Hepatocyte (in vitro differentiated cells): Measurements from ENCODE around the gene IQGAP2. TPM values are rescaled to one million over a fixed set of nuclear protein-coding genes. Genes with fewer than 3 reads are reported as not detected.

Source experiments
- DNase-seq: peaks from one replicate; pipeline ENCODE4 v3.0.0-alpha.2; 2016; ENCODE audit warnings: low spot score
- H2AFZ ChIP-seq: fragments of 200-600 bp; sonication (generic); 2 replicates; pipeline ENCODE4 v1.6.0; 2016; ENCODE audit warnings: antibody characterized with exemption, mild to moderate bottlenecking
- H3K27ac ChIP-seq: fragments of 200-600 bp; sonication (generic); 2 replicates; pipeline ENCODE4 v1.5.1; 2016; ENCODE audit warnings: mild to moderate bottlenecking
- H3K27me3 ChIP-seq: fragments of 200-600 bp; sonication (generic); 2 replicates; pipeline ENCODE4 v1.6.1; 2016
- H3K36me3 ChIP-seq: fragments of 200-600 bp; sonication (generic); replicated peaks from 2 replicates; pipeline ENCODE4 v1.5.1; 2016; ENCODE audit warnings: low read depth; ENCODE audit not compliant: insufficient read depth
- H3K4me1 ChIP-seq: fragments of 200-600 bp; sonication (generic); 2 replicates; pipeline ENCODE4 v1.5.1; 2016; ENCODE audit warnings: mild to moderate bottlenecking, moderate library complexity; ENCODE audit not compliant: insufficient read depth
- H3K4me2 ChIP-seq: fragments of 200-600 bp; sonication (generic); 2 replicates; pipeline ENCODE4 v1.6.0; 2016
- H3K4me3 ChIP-seq: fragments of 200-600 bp; sonication (generic); 2 replicates; pipeline ENCODE4 v1.5.1; 2016; ENCODE audit warnings: mild to moderate bottlenecking
- H3K79me2 ChIP-seq: fragments of 200-600 bp; sonication (generic); 2 replicates; pipeline ENCODE4 v1.6.0; 2017; ENCODE audit warnings: mild to moderate bottlenecking
- H3K9me2 ChIP-seq: fragments of 200-600 bp; sonication (generic); replicated peaks from 2 replicates; pipeline ENCODE4 v1.6.0; 2017; ENCODE audit warnings: mild to moderate bottlenecking; ENCODE audit not compliant: insufficient read depth
- H3K9me3 ChIP-seq: fragments of 200-600 bp; sonication (generic); 2 replicates; pipeline ENCODE4 v1.5.1; 2016; ENCODE audit warnings: low read depth, mild to moderate bottlenecking
- H4K20me1 ChIP-seq: fragments of 200-600 bp; sonication (generic); 2 replicates; pipeline ENCODE4 v1.6.0; 2016; ENCODE audit warnings: mild to moderate bottlenecking; ENCODE audit not compliant: insufficient read depth, poor library complexity, severe bottlenecking
- EZH2 ChIP-seq: fragments of 200-600 bp; sonication (generic); IDR thresholded peaks from 2 replicates; pipeline ENCODE4 v1.6.1; 2016; ENCODE audit warnings: antibody characterized with exemption, mild to moderate bottlenecking, borderline replicate concordance
- EZH2phosphoT487 ChIP-seq: fragments of 200-600 bp; sonication (generic); IDR thresholded peaks from one replicate; pipeline ENCODE4 v1.6.1; 2018; ENCODE audit warnings: antibody characterized with exemption, mild to moderate bottlenecking, low read depth, moderate library complexity; ENCODE audit not compliant: unreplicated experiment, severe bottlenecking
- WGBS: methylation state at CpG from one replicate; pipeline ENCODE4 v1.1.6; 2016; ENCODE audit warnings: low lambda C conversion rate; ENCODE audit errors: missing lambda C conversion rate; 5-methylcytosine and 5-hydroxymethylcytosine counted together
- polyA plus RNA-seq: library from polyadenylated mRNA; unstranded; fragments of >200 nt; fragmentation: Nextera tagmentation; extraction: Ambion mirVana; gene quantifications from 2 replicates; pipeline ENCODE4 v1.2.1, GENCODE V29; 2016
- total RNA-seq: library from RNA; depleted of rRNA; stranded (reverse); fragments of >200 nt; gene quantifications from 2 replicates; pipeline ENCODE4 v1.2.3, GENCODE V29; 2014
- TF ChIP-seq, protein P1 (sequence below): fragments of 200-600 bp; sonication (generic); IDR thresholded peaks from 2 replicates; pipeline ENCODE4 v1.5.1; 2016; ENCODE audit warnings: antibody characterized with exemption, mild to moderate bottlenecking; ENCODE audit not compliant: poor library complexity

The IQGAP2 gene
- total and polyA plus RNA-seq, 2 experiments from 2014 or later, result 37.2 to 78.9 TPM

DNA sequence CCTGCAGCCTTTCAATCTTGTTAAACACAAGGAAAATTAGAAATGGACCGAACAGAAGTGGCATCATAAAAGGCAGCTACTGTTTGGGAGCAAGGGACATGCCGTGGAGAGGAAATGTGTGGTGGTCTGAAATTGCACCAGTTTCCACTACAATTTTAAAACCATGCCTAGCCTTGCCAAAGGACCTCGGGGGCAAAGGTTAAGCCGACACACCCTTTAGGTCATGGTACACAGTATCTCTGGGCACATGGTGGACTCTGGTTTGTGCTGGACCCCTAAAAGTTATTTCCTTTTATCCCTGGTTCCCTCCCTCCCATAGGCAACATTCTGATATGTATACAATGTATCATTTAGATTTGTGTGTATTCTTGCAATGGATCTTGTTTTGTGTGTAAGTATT is 142.1 kb downstream of the IQGAP2 start:
- WGBS, result 87% methylated on average over 4 of the region's 4 CpGs
- no peaks in the 10 kb centered on the region for H3K27me3 ChIP-seq
- TF ChIP-seq EZH2, result no peak
- TF ChIP-seq, protein P1, sequence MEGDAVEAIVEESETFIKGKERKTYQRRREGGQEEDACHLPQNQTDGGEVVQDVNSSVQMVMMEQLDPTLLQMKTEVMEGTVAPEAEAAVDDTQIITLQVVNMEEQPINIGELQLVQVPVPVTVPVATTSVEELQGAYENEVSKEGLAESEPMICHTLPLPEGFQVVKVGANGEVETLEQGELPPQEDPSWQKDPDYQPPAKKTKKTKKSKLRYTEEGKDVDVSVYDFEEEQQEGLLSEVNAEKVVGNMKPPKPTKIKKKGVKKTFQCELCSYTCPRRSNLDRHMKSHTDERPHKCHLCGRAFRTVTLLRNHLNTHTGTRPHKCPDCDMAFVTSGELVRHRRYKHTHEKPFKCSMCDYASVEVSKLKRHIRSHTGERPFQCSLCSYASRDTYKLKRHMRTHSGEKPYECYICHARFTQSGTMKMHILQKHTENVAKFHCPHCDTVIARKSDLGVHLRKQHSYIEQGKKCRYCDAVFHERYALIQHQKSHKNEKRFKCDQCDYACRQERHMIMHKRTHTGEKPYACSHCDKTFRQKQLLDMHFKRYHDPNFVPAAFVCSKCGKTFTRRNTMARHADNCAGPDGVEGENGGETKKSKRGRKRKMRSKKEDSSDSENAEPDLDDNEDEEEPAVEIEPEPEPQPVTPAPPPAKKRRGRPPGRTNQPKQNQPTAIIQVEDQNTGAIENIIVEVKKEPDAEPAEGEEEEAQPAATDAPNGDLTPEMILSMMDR, result no peak
- TF ChIP-seq EZH2phosphoT487, result no peak
- H3K79me2 ChIP-seq, result peaks cover 24% of the 10 kb centered on the region
- no peak overlapping the region for H3K27ac ChIP-seq
- DNase-seq, result no peak
- H3K36me3 ChIP-seq, result no peaks in the 10 kb centered on the region
- H4K20me1 ChIP-seq, result no peaks in the 10 kb centered on the region
- H2AFZ ChIP-seq, result no peak overlapping the region
- H3K9me3 ChIP-seq, result no peaks in the 10 kb centered on the region
- H3K4me3 ChIP-seq, result no peak overlapping the region
- H3K9me2 ChIP-seq, result no peaks in the 10 kb centered on the region
- H3K4me2 ChIP-seq, result no peak overlapping the region
- H3K4me1 ChIP-seq, result peaks cover 35% of the 10 kb centered on the region

DNA sequence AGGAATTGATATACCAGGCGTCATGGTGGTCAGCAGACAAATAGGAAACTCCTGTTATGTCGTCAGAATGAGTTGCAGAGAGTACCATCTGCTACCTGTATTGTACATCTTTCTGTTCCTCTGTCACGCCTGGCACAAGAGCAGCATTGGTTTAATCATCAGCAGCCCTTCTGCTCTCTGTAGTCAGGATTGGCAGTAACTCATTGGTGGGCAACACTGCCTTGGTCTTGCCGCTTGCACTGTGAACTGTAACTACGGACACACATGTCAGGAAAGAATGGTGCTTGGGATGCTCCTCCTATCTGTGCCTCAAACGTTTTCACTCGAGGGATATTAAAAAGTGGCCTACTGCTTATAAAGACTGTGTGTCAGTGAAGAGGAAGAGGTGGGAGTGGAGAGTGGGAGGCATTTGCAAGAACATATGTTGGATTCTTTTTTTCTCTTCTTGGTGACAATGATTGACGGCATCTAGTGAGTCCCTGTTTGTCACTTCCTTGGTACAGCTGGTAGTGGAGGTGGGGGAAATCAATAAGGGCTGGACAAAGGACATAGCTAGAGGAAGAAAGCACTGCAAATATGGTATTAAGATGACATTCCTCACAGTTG is 143.5 kb downstream of the IQGAP2 start:
- Histone ChIP-seq H4K20me1 (no peaks in the 10 kb centered on the region), H3K27ac (peak overlapping the region; percentile 51), H3K36me3 (no peaks in the 10 kb centered on the region)

DNA sequence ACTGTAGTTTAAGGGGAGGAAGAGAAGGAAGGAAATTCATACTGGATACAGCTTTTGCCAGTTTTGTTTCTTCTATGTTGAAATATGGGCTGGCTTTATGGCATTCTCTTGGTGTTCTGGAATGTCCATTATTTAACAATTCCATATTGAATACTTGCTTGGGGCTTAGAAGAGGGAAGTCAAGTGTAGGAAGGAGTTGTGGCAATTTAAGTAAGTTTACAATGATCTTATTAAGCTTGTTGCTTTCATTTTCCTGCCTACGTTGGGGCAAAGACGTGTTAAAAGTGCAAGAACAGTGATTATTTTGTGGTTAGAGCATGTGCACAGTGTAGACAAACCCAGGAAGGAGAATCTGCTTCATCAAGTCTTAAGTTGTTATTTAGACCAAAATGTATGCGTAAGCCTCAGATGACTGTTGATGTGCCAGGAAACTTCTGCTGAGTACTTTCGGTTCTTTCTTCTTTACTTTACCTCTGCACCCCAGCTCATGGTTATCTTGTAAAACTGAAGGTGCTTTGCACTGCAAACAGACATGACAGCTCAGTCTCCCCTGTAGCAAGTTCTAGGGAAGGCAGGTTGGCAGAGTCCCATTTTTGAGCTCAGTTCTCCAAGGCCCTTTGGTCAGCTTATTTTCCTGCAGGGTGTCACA is 144.3 kb downstream of the IQGAP2 start:
- H3K27me3 ChIP-seq, result no peaks in the 10 kb centered on the region
- H3K4me1 ChIP-seq, result peaks cover 35% of the 10 kb centered on the region
- H4K20me1 ChIP-seq, result no peaks in the 10 kb centered on the region
- H3K79me2 ChIP-seq, result peaks cover 24% of the 10 kb centered on the region
- 61% methylated on average over 4 of the region's 4 CpGs for WGBS
- peak; percentile 5 for DNase-seq
- H3K4me3 ChIP-seq, result no peak overlapping the region
- no peaks in the 10 kb centered on the region for H3K9me2 ChIP-seq
- no peak for TF ChIP-seq EZH2
- no peak for TF ChIP-seq EZH2phosphoT487
- TF ChIP-seq, protein P1, result no peak
- peak overlapping the region; percentile 51 for H3K27ac ChIP-seq
- no peaks in the 10 kb centered on the region for H3K36me3 ChIP-seq
- peak overlapping the region; percentile 62 for H3K4me2 ChIP-seq
- H2AFZ ChIP-seq, result no peak overlapping the region
- no peaks in the 10 kb centered on the region for H3K9me3 ChIP-seq

More for the DNA sequence above, 143.5 kb downstream of the IQGAP2 start:
- Histone ChIP-seq H3K4me3 (no peak overlapping the region), H3K9me3 (no peaks in the 10 kb centered on the region), H3K4me2 (peak overlapping the region; percentile 62), H2AFZ (no peak overlapping the region), H3K79me2 (peaks cover 24% of the 10 kb centered on the region), H3K4me1 (peaks cover 35% of the 10 kb centered on the region), H3K27me3 (no peaks in the 10 kb centered on the region), H3K9me2 (no peaks in the 10 kb centered on the region)
- DNase-seq, result no peak
- TF ChIP-seq EZH2phosphoT487, result no peak
- no peak for TF ChIP-seq EZH2
- TF ChIP-seq, protein P1, result no peak
- 79% methylated on average over 8 of the region's 8 CpGs for WGBS
